EH (cell line): ENCODE measurements around the gene INCENP.

Source experiments
- DNase-seq: peaks from one replicate; pipeline ENCODE4 v3.0.0-alpha.2; 2015; ENCODE audit warnings: low read depth

The INCENP gene

GRCh38 chr11:62124186-62125113 lies 639 bp downstream of the INCENP start:
- peak; percentile 59 for DNase-seq

- peak; percentile 11 for DNase-seq
Observed at GRCh38 chr11:62125316-62125715, 1.5 kb downstream of the INCENP start.

GRCh38 chr11:62125881-62126280 lies 2.1 kb downstream of the INCENP start:
- DNase-seq, result no peak

- no peak for DNase-seq
Observed at GRCh38 chr11:62127426-62127825, 3.6 kb downstream of the INCENP start.

GRCh38 chr11:62127941-62128770 lies 4.3 kb downstream of the INCENP start:
- DNase-seq, result no peak

GRCh38 chr11:62128835-62129234 lies 5.0 kb downstream of the INCENP start:
- DNase-seq, result no peak

- no peak for DNase-seq
Observed at GRCh38 chr11:62129590-62130282, 5.9 kb downstream of the INCENP start.

GRCh38 chr11:62130283-62131169 lies 6.7 kb downstream of the INCENP start:
- DNase-seq, result no peak

GRCh38 chr11:62131170-62131464 lies 7.3 kb downstream of the INCENP start:
- DNase-seq, result no peak

GRCh38 chr11:62132191-62132590 lies 8.4 kb downstream of the INCENP start:
- no peak for DNase-seq

- DNase-seq, result no peak
Observed at GRCh38 chr11:62132689-62133293, 9.0 kb downstream of the INCENP start.

GRCh38 chr11:62133328-62134065 lies 9.7 kb downstream of the INCENP start:
- no peak for DNase-seq

GRCh38 chr11:62137276-62137861 lies 13.6 kb downstream of the INCENP start:
- no peak for DNase-seq

- no peak for DNase-seq
Observed at GRCh38 chr11:62137881-62138629, 14.2 kb downstream of the INCENP start.

GRCh38 chr11:62138630-62139425 lies 15.0 kb downstream of the INCENP start:
- no peak for DNase-seq

GRCh38 chr11:62139526-62140303 lies 15.9 kb downstream of the INCENP start:
- no peak for DNase-seq

- DNase-seq, result no peak
Observed at GRCh38 chr11:62140304-62141110, 16.7 kb downstream of the INCENP start.
